ENCODE data around the gene CNTFR. TPM values are rescaled to one million over a fixed set of nuclear protein-coding genes. Genes with fewer than 3 reads are reported as not detected.
A peak's percentile ranks its signal among the peaks of the same experiment; 100 is the strongest.

The CNTFR gene
- total RNA-seq, 1 experiment from 2014 or later = 0.39 TPM

DNA sequence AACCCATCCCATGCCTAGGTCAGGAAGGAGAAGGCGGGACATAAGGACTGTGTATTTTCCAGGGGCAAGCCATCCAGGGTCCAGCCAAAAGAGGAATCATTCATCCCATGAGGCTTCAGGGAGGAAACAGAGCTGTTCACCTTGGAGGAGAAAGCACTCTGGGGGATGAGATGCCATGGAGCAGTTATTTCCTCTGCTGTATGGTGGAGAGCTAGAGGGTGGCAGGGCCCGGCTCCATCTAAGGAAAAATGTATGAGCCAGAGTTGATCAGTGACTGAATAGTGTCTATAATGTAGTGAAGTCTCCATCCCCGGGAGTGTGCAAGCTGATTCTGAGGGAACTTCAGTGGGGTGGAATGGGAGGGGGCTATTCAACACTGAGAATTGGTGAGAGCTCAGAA is 74.7 kb downstream of the CNTFR start:
- POLR2A ChIA-PET = no interaction called here
- intact Hi-C loops (cut with micrococcal nuclease; ENCODE audit: unreplicated experiment) = no loop called here
- Mint-ChIP-seq H3K27me3 (ENCODE audit: insufficient read depth, unreplicated experiment) (peaks cover 3% of the 10 kb centered on the region), H3K27ac (ENCODE audit: unreplicated experiment) (no peak overlapping the region), H3K36me3 (ENCODE audit: insufficient read depth, unreplicated experiment) (no peaks in the 10 kb centered on the region), H3K9me3 (ENCODE audit: unreplicated experiment) (no peaks in the 10 kb centered on the region), H3K4me3 (ENCODE audit: unreplicated experiment) (no peak overlapping the region), H3K4me1 (ENCODE audit: low read depth, unreplicated experiment) (no peaks in the 10 kb centered on the region)
- Histone ChIP-seq H3K4me1 (no peaks in the 10 kb centered on the region), H3K36me3 (ENCODE audit: control insufficient read depth, insufficient read depth, low read length) (no peaks in the 10 kb centered on the region), H3K9me3 (no peaks in the 10 kb centered on the region), H3K27me3 (replicated peaks; ENCODE audit: control insufficient read depth, insufficient read depth, low read length) (no peaks in the 10 kb centered on the region; the same call in 1 of the 2 replicates), H3K4me3 (ENCODE audit: low read depth, low read length) (no peak overlapping the region)
- no TSS peak for BruUV-seq (replicated peaks)
- CTCF ChIA-PET = interaction anchor here (1.1 kb wide), 1 partner anchor 111 kb away, joined by 4 read pairs; no protein-coding TSS in a partner anchor
- no peak for DNase-seq
- TF ChIP-seq, protein P1, sequence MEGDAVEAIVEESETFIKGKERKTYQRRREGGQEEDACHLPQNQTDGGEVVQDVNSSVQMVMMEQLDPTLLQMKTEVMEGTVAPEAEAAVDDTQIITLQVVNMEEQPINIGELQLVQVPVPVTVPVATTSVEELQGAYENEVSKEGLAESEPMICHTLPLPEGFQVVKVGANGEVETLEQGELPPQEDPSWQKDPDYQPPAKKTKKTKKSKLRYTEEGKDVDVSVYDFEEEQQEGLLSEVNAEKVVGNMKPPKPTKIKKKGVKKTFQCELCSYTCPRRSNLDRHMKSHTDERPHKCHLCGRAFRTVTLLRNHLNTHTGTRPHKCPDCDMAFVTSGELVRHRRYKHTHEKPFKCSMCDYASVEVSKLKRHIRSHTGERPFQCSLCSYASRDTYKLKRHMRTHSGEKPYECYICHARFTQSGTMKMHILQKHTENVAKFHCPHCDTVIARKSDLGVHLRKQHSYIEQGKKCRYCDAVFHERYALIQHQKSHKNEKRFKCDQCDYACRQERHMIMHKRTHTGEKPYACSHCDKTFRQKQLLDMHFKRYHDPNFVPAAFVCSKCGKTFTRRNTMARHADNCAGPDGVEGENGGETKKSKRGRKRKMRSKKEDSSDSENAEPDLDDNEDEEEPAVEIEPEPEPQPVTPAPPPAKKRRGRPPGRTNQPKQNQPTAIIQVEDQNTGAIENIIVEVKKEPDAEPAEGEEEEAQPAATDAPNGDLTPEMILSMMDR (IDR thresholded peaks at IDR 0.05; ENCODE audit: insufficient read depth in 1 of 2, low read depth in 1 of 2, low read length in 1 of 2, severe bottlenecking in 1 of 2, unreplicated experiment in 1 of 2) = no peak

DNA sequence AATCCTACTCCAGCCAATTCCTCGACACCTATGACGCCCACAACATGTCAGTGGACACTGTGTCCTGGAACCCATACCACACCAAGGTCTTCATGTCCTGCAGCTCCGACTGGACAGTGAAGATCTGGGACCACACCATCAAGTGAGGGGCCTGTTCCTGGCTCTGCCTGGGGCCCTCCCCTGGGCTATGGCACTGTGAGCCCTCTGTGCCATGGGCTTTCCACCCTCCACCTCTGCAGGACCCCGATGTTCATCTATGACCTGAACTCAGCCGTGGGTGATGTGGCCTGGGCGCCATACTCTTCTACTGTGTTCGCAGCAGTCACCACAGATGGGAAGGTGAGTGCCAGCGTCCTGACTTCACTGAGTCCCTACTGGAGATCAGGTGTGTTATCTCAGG is 75.1 kb downstream of the CNTFR start:
- H3K27me3 ChIP-seq (replicated peaks; ENCODE audit: control insufficient read depth, insufficient read depth, low read length) = no peaks in the 10 kb centered on the region; the same call in 1 of the 2 replicates
- TF ChIP-seq, protein P1 (IDR thresholded peaks at IDR 0.05; ENCODE audit: insufficient read depth in 1 of 2, low read depth in 1 of 2, low read length in 1 of 2, severe bottlenecking in 1 of 2, unreplicated experiment in 1 of 2) = no peak
- BruUV-seq (replicated peaks) = no TSS peak
- intact Hi-C loops (cut with micrococcal nuclease; ENCODE audit: unreplicated experiment) = no loop called here
- H3K4me1 Mint-ChIP-seq (ENCODE audit: low read depth, unreplicated experiment) = no peaks in the 10 kb centered on the region
- no peaks in the 10 kb centered on the region for H3K9me3 ChIP-seq
- peak in 1 of 2 experiments; percentile 20 for DNase-seq
- POLR2A ChIA-PET = no interaction called here
- H3K27me3 Mint-ChIP-seq (ENCODE audit: insufficient read depth, unreplicated experiment) = peaks cover 3% of the 10 kb centered on the region
- H3K4me1 ChIP-seq = no peaks in the 10 kb centered on the region
- H3K36me3 Mint-ChIP-seq (ENCODE audit: insufficient read depth, unreplicated experiment) = no peaks in the 10 kb centered on the region
- no peak overlapping the region for H3K4me3 ChIP-seq (ENCODE audit: low read depth, low read length)
- no peak overlapping the region for H3K4me3 Mint-ChIP-seq (ENCODE audit: unreplicated experiment)
- no peaks in the 10 kb centered on the region for H3K36me3 ChIP-seq (ENCODE audit: control insufficient read depth, insufficient read depth, low read length)
- no peak overlapping the region for H3K27ac Mint-ChIP-seq (ENCODE audit: unreplicated experiment)
- no peaks in the 10 kb centered on the region for H3K9me3 Mint-ChIP-seq (ENCODE audit: unreplicated experiment)
- CTCF ChIA-PET = interaction anchor here (0.5 to 1.2 kb wide), 3 partner anchors 89 to 1494 kb away, joined by 3 to 4 read pairs (median 3); no protein-coding TSS in a partner anchor

DNA sequence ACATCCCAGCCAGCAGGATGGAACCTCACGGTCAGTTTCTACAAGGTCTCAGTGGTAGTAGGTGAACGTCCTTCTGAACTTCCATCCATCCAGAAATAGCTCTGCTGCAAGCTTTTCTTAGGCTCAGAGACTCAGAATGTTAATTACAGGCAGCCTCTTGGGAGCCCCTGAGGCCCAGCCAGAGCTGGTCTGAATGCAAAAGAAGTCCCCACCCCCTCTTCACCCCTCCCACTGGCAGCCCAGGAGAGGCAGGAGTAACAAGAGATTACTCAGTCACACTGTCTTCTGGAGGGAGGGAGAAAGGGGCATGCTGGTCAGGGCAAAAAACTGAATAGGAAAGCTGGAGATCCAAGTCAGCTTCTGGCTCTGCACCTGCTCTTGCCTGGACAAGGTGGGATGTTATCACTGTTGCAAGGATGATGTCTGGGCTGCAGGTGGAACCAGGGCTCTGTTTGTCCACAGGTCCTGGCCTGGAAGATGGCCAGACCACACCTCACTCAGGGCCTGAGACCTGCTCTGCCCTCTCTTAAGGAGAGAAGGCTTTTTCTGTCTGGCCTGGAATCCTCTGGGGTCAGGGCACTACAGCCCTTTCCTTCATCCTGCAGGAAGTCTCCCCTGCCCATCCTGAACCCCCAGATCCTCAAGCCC is 75.8 kb downstream of the CNTFR start:
- Mint-ChIP-seq H3K27me3 (ENCODE audit: insufficient read depth, unreplicated experiment) (peaks cover 3% of the 10 kb centered on the region), H3K27ac (ENCODE audit: unreplicated experiment) (no peak overlapping the region), H3K4me1 (ENCODE audit: low read depth, unreplicated experiment) (no peaks in the 10 kb centered on the region), H3K36me3 (ENCODE audit: insufficient read depth, unreplicated experiment) (no peaks in the 10 kb centered on the region), H3K9me3 (ENCODE audit: unreplicated experiment) (no peaks in the 10 kb centered on the region), H3K4me3 (ENCODE audit: unreplicated experiment) (no peak overlapping the region)
- no peaks in the 10 kb centered on the region for H3K9me3 ChIP-seq
- H3K4me1 ChIP-seq = no peaks in the 10 kb centered on the region
- no TSS peak for BruUV-seq (replicated peaks)
- ChIA-PET CTCF (interaction anchor here (0.5 to 1.3 kb wide), 4 partner anchors 34 to 1495 kb away, joined by 3 to 5 read pairs (median 3); no protein-coding TSS in a partner anchor), POLR2A (no interaction called here)
- TF ChIP-seq, protein P1 (IDR thresholded peaks at IDR 0.05; ENCODE audit: insufficient read depth in 1 of 2, low read depth in 1 of 2, low read length in 1 of 2, severe bottlenecking in 1 of 2, unreplicated experiment in 1 of 2) = no peak
- no peaks in the 10 kb centered on the region for H3K36me3 ChIP-seq (ENCODE audit: control insufficient read depth, insufficient read depth, low read length)
- DNase-seq = peak in 1 of 2 experiments; percentile 33
- H3K4me3 ChIP-seq (ENCODE audit: low read depth, low read length) = no peak overlapping the region
- no peaks in the 10 kb centered on the region; the same call in 1 of the 2 replicates for H3K27me3 ChIP-seq (replicated peaks; ENCODE audit: control insufficient read depth, insufficient read depth, low read length)
- intact Hi-C loops (cut with micrococcal nuclease; ENCODE audit: unreplicated experiment) = no loop called here

Data from Caco-2 (cell line).